Prostate gland (tissue), 2 donors: ENCODE measurements around the gene FAIM2. TPM values are rescaled to one million over a fixed set of nuclear protein-coding genes. Genes with fewer than 3 reads are reported as not detected.
"Not testable (repeated sequence)": the region's sequence is repeated elsewhere in the genome, so short reads cannot be mapped to it uniquely, and the experiment has no call there.

Source experiments
- DNase-seq: peaks from one replicate; pipeline ENCODE4 v3.0.0-alpha.2; 2019; ENCODE audit warnings: low spot score
- H3K27ac ChIP-seq, 2 donors: fragments of 200-600 bp; sonication (generic); 2 replicates each; pipeline ENCODE4 v1.5.1; 2017 to 2019
- H3K27me3 ChIP-seq: fragments of 200-600 bp; sonication (generic); replicated peaks from 2 replicates; pipeline ENCODE4 v1.5.1; 2019; ENCODE audit not compliant: insufficient read depth
- H3K36me3 ChIP-seq, 2 donors: fragments of 200-600 bp; sonication (generic); 1 replicate in 1 of 2; 2 replicates in 1 of 2; pipeline versions ENCODE4 v1.5.1 to v1.8.1; 2017 to 2019
- H3K4me1 ChIP-seq: fragments of 200-600 bp; sonication (generic); replicated peaks from 2 replicates; pipeline ENCODE4 v1.5.1; 2019
- H3K4me3 ChIP-seq, 2 donors: fragments of 200-600 bp; sonication (generic); 2 replicates each; pipeline ENCODE4 v1.5.1; 2017 to 2019
- H3K9me3 ChIP-seq: fragments of 200-600 bp; sonication (generic); 2 replicates; pipeline ENCODE4 v1.5.1; 2017
- CTCF ChIP-seq, 4 experiments: fragments of 200-600 bp in 2 of 4; fragments of 450-650 bp in 2 of 4; sonication (generic) in 2 of 4; IDR thresholded peaks; 1 replicate in 3 of 4; 2 replicates in 1 of 4; pipeline ENCODE4 v1.5.1; 2016 to 2019; ENCODE audit warnings: antibody characterized with exemption in 4 of 4, mild to moderate bottlenecking in 2 of 4, moderate library complexity in 2 of 4
- POLR2A ChIP-seq: fragments of 450-650 bp; IDR thresholded peaks from one replicate; pipeline ENCODE4 v1.6.1; 2016; ENCODE audit warnings: antibody characterized with exemption, mild to moderate bottlenecking
- POLR2AphosphoS5 ChIP-seq: sonication (generic); formaldehyde crosslinking; IDR thresholded peaks from one replicate; pipeline ENCODE4 v1.6.1; 2017; ENCODE audit warnings: antibody characterized with exemption
- WGBS: methylation state at CpG from one replicate; pipeline ENCODE4 v1.1.5; 2018; 5-methylcytosine and 5-hydroxymethylcytosine counted together
- intact Hi-C: fragments of 100-400 bp; cut with DNase I; formaldehyde crosslinking; loops from one replicate; pipeline ENCODE4 v1.14.2; 2022
- total RNA-seq, 2 donors: library from RNA; depleted of rRNA; stranded (reverse); fragments of >200 nt; gene quantifications; one replicate each; pipeline ENCODE4 v1.1.0, GENCODE V29; 2016

The FAIM2 gene
- total RNA-seq, 2 donors from 2014 or later = 2.8 to 12.0 TPM

GRCh38 chr12:49882248-49882850 is 21.4 kb downstream of the FAIM2 start:
- Histone ChIP-seq H3K36me3 (no peaks in the 10 kb centered on the region), H3K27me3 (no peaks in the 10 kb centered on the region), H3K4me3 (no peak overlapping the region), H3K27ac (no peak overlapping the region), H3K9me3 (no peaks in the 10 kb centered on the region), H3K4me1 (peaks cover under 1% of the 10 kb centered on the region)
- WGBS = 89% methylated on average over 8 of the region's 8 CpGs
- no peak for DNase-seq
- intact Hi-C loops = no loop called here
- TF ChIP-seq POLR2AphosphoS5 = no peak
- no peak for TF ChIP-seq POLR2A
- TF ChIP-seq CTCF (IDR thresholded peaks at IDR 0.05) = no peak

DNA sequence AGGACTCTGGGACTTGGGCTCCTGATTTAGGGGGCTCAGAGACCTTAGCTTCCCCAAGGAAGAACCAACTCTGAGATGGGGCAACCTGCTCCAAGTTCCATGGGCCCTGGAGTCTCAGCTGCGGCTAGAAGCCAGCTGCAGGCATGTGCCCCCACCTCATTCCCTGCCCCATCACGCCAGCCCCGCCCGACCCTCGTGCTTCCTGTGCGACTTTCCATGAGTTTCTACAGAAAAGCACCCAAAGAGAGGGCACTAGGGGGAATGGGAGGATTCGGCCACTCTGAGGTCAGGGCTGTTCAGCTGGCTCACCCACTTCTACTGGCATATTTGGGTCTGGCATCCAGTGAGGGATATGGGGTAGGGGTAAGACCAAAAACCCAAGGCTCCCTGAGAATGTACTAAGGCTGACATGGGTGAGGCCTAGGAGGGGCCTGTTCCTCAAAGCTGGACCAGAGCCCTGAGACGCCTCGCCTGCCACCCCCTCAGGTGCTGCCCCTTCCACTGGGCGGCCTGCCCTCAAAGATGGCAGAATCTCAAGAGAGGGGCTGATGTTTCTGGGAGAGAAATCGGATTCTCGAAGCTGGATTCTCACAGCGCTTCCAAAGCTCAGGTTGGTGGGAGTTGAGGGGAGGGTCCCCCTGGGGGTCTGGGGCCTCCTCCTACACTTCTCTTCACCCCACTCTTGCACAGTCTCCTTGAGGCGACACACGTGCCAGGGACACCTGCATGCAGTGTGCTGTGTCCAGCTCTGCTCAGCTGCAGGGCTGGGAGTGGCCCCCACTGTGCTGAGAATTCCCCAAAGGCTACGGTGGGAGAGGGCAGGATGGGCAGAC is 22.1 kb downstream of the FAIM2 start:
- Histone ChIP-seq H3K9me3 (no peaks in the 10 kb centered on the region), H3K36me3 (no peaks in the 10 kb centered on the region), H3K27me3 (no peaks in the 10 kb centered on the region), H3K27ac (no peak overlapping the region), H3K4me3 (no peak overlapping the region), H3K4me1 (no peaks in the 10 kb centered on the region)
- intact Hi-C loops = no loop called here
- TF ChIP-seq POLR2AphosphoS5 (no peak), CTCF (IDR thresholded peaks at IDR 0.05) (no peak), POLR2A (no peak)
- 88% methylated on average over 16 of the region's 16 CpGs for WGBS
- no peak for DNase-seq

DNA sequence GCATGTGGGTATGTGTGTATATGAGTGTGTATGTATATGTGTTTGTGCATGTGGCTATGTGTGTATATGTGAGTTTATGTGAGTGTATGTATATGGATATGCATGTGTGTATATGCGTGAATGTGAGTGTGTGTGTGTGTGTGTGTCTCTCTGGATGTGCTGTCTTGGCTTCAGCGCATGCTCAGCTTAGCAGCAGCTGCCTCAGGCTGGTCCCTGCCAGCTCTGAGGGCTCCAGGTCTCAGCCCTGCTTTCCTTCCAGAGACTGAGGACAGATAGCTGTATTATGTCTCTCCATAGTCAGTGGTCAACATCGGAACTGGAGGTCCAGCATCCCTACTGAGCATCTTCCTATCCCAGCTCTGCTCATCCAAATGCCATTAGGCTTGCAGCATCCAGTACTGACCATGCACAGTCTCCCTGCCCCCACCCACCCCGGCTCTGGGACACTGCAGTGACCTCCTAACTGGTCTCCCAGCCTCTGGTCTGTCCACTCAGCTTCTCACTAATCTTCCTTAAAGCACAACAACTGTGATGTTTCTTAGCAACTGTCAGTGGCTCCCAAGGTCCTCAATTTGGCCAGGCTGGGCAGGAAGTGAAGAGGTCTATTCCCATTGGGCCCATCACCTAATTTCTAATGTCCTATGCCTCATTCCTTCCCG is 22.8 kb downstream of the FAIM2 start:
- Histone ChIP-seq H3K9me3 (no peaks in the 10 kb centered on the region), H3K4me3 (no peak overlapping the region), H3K27ac (no peak overlapping the region), H3K4me1 (no peaks in the 10 kb centered on the region), H3K36me3 (no peaks in the 10 kb centered on the region), H3K27me3 (no peaks in the 10 kb centered on the region)
- intact Hi-C loops = no loop called here
- no peak for DNase-seq
- WGBS = 86% methylated on average over 5 of the region's 5 CpGs
- TF ChIP-seq CTCF (IDR thresholded peaks at IDR 0.05) (no peak), POLR2A (no peak), POLR2AphosphoS5 (no peak)

DNA sequence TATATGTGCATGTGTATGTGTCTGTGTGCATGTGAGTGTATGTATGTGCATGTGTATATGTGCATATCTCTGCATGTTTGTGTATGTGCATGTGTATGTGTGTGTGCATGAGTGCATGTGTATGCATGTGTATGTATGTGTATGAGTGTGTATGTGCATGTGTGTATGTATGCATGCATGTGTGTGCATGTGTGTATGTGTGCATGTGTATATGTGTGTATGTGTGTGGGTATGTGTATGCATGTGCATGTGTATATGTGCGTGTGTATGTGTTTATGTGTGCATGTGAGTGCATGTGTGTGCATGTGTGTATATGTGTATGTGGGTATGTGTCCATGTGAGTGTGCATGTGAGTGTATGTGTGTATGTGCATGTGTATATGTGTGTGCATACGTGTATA is 24.6 kb downstream of the FAIM2 start:
- 92% methylated on average over 2 of the region's 2 CpGs for WGBS
- H3K27ac ChIP-seq, H3K36me3 ChIP-seq, H3K9me3 ChIP-seq, DNase-seq, H3K4me3 ChIP-seq, intact Hi-C loops, H3K4me1 ChIP-seq, H3K27me3 ChIP-seq: not testable (repeated sequence)

DNA sequence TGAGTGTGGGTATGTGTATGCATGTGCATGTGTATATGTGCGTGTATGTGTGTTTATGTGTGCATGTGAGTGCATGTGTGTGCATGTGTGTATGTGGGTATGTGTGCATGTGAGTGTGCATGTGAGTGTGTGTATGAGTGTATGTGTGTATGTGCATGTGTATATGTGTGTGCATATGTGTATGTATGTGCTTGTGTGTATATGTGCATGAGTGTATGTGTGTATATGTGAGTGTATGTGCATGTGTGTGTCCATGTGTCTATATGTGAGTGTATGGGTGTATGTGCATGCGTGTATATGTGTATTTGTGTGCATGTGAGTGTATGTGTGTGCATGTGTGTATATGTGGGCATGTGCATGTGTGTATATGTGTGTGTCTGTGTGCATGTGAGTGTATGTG is 25.7 kb downstream of the FAIM2 start:
- no peak for DNase-seq
- H3K9me3 ChIP-seq = no peaks in the 10 kb centered on the region
- WGBS = 78% methylated on average over 2 of the region's 2 CpGs
- no peaks in the 10 kb centered on the region for H3K36me3 ChIP-seq
- H3K4me1 ChIP-seq = no peaks in the 10 kb centered on the region
- no peak for TF ChIP-seq POLR2AphosphoS5
- no peak for TF ChIP-seq POLR2A
- TF ChIP-seq CTCF (IDR thresholded peaks at IDR 0.05) = no peak
- H3K27ac ChIP-seq = no peak overlapping the region
- H3K27me3 ChIP-seq = no peaks in the 10 kb centered on the region
- no peak overlapping the region for H3K4me3 ChIP-seq
- intact Hi-C loops = no loop called here
